Mammary epithelial cell (primary cell): ENCODE results near the gene MYOM3.

ENCODE experiments used
- CTCF ChIP-seq, 2 donors: IDR thresholded peaks in 1 of 2; conservative IDR thresholded peaks in 1 of 2; 2 replicates each; pipeline ENCODE4 v1.5.1; 2011 to 2012; ENCODE audit warnings: inconsistent platforms in 2 of 2, low read length in 2 of 2, mild to moderate bottlenecking in 2 of 2, control low read depth in 1 of 2, low read depth in 1 of 2; ENCODE audit not compliant: insufficient read depth in 1 of 2; ENCODE audit errors: extremely low read depth in 1 of 2
- EZH2 ChIP-seq: IDR thresholded peaks from 2 replicates; pipeline ENCODE4 v1.6.1; 2012; ENCODE audit warnings: low read length, inconsistent platforms, borderline replicate concordance

GRCh38 chr1:24074817-24075589, 36.9 kb downstream of the MYOM3 start:
- TF ChIP-seq CTCF (conservative IDR thresholded peaks at IDR 0.05 in 1 of 2, IDR thresholded peaks at IDR 0.05 in 1 of 2; ENCODE audit: extremely low read depth in 1 of 2, insufficient read depth in 1 of 2, low read depth in 1 of 2, low read length in 2 of 2) = peak in 1 of 2 donors; percentile 15
- TF ChIP-seq EZH2 = no peak
